GM18507 (cell line): Measurements from ENCODE around the gene MRPL9.
"Not testable (repeated sequence)": the region's sequence is repeated elsewhere in the genome, so short reads cannot be mapped to it uniquely, and the experiment has no call there.

Experiments
- DNase-seq: peaks from one replicate; pipeline ENCODE4 v3.0.0; 2011; ENCODE audit warnings: low read depth; ENCODE audit not compliant: insufficient read length; ENCODE audit errors: extremely low spot score
- FAIRE-seq: peaks from 2 replicates; lab custom pipeline; 2011; peaks lifted over from hg19 to GRCh38; lab: Jason Lieb, UNC

MRPL9 gene

GRCh38 chr1:151741516-151741915 is 21.8 kb downstream of the MRPL9 start:
- DNase-seq, result no peak
- FAIRE-seq, result no peak

DNA sequence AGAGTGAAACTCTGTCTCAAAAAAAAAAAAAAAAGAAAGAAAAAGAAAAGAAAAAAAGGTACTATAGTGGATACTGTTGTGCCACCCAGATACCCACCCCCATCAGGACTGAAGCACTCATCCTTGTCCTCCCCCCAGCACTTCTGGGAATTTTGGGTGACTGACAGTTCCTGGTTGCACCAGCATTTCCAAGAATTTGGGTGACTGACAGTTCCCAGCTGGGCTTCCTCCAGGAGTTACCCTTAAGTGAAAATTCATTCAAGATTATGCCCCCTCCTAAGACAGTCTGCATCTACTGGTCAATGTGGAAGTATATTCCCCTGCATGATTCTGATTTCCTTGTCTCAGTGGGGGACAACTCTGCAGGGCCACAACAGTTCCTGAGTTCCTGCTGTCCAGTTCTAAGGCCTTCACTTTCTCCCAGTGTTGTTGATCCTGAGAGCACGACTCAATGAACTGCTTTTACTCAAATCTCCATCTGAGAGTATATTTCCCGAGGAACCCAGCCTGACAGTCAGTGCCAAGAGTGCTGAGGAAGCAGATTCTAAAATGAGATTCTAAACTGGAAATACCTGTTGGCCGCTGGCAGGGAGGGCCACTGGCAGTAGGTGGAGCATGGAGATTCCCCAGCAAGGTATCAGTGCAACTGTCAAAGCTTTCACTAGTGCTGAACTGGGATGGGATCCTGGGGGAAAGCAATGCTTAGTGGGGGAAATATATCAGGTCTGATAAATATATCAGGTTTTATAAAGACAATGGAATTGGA is 23.5 kb downstream of the MRPL9 start:
- no peak for FAIRE-seq
- DNase-seq, result no peak

- FAIRE-seq (no peak), DNase-seq (no peak)
Observed at GRCh38 chr1:151737479-151737878, 25.8 kb downstream of the MRPL9 start.

GRCh38 chr1:151737026-151737425 is 26.3 kb downstream of the MRPL9 start:
- no peak for FAIRE-seq

DNA sequence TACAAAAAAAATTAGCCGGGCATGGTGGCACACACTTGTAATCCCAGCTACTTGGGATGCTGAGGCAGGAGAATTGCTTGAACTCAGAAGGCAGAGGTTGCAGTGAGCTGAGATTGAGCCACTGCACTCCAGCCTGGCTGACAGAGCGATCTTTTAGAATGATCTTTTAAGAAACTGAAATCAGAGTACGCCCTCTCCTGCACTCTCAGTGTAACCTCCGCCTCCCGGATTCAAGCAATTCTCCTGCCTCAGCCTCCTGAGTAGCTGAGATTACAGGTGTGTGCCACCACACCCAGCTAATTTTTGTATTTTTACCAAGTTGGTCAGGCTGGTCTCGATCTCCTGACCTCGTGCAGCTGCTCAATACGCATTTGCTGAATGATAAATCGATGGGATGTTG is 29.3 kb downstream of the MRPL9 start:
- FAIRE-seq, result not testable (repeated sequence)

More at GRCh38 chr1:151737026-151737425, 26.3 kb downstream of the MRPL9 start:
- DNase-seq, result no peak

DNA sequence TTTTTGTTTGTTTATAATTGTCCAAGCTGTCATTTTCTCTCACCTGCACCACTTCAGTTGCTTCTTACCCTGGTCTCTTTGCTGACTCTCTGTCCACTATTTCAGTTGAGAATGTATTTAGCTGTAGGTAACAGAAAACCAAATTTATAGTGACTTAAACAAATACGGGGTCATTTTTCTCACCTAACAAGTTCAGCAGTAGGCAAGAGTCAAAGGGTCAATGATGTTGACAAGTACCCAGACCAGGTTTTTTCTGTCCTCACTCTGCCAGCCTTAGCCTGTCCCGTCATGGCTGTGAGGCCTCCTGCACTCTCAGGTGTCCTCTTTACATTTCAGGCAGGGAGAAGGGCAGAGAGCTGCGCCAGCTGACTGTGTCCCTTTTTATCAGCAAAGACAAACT is 30.2 kb downstream of the MRPL9 start:
- FAIRE-seq (no peak), DNase-seq (no peak)

More for the DNA sequence above, 29.3 kb downstream of the MRPL9 start:
- DNase-seq, result not testable (repeated sequence)

DNA sequence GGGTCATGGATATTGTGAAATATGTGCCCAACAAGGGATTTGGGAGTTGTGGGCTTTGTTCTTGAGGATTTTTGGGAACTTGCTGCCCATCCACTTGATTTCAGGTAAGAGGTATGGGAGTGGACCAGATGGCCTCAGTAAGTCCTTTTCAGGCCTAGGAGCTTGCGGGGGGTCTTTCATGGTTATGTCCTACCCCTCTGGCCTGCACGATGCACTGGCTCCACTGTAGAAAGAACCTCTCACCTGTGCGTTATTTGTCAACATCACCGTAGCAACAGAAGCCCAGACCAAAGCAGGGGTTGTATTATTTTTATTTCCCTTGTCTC is 33.4 kb downstream of the MRPL9 start:
- FAIRE-seq (no peak), DNase-seq (no peak)

- no peak for DNase-seq
- FAIRE-seq, result no peak
Observed at GRCh38 chr1:151729157-151729965, 33.9 kb downstream of the MRPL9 start.

DNA sequence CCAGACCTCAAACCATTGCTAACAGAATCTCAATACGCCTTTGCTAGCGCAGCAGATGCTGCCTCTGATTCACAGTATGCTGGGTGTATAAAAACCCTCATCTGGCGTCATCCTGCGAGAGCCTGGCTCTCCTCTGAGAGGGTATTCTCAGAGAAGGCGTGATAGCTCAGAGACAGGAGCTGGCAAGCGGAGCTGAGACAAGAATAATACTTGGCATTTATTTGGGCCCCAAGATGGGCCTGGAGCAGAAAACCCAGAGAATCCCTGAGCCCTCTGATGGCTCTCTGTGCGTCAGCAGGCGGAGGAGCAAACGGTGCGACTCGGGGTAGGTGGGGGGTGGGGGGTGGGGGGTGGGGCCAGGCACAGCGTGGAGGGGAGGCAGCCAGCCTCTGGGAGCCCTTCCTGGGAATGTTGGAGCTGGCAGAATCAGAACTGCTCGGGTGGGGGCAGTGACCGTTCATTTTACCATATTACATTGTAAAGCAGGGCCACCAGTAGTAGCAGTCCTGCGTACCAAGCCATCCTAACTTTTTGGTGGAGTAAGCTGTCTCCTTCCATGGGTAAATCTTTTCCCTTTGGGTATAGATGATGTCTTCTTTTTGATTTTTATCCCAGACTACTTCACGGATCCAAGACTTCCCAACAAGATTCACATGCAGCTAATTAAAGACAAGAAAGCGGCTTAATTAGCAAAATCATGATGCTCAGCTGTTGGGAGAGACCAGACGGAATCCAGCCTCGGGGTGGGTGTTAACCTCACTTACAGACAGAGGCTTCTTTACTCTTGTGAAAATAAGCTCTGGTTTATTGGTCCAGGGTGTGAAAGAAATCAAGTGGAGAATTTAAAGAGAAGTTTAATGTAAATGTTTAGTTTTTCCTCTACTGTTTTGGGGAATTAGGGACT is 34.9 kb downstream of the MRPL9 start:
- DNase-seq (no peak), FAIRE-seq (no peak)

- no peak for DNase-seq
- no peak for FAIRE-seq
Observed at GRCh38 chr1:151723726-151724370, 39.4 kb downstream of the MRPL9 start.

DNA sequence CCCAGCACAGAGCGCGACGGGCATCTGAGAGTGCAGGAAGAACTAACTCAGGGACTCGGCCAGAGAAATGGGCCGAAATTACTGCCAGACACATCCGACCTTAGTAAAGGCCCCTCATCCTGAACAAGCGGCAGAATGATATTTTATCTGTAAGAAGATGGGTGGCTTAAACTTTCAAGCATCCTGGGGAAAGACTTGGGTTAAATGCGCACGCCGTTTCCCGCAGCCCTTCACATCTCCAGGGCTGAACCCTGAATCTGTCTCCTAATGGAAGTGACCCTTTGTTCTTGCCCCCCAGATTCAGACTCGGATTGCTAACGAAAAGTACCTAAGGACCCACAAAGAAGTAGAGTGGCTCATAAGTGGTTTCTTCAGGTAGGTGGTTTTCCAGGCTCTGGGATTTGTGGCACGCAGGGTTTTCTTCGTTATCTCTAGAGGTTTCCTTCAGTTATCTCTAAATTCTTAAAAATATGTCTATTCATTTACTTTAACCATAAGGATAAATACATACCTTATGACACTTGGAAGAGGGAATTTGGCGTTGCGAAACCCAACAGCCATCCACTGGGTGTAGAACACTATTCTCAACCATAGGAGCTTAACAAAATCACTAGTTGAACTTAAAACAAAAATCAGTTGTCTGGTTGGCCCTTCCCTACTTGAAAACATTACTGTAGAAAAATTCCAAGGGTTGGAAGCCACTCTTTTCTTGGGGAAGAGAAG is 41.3 kb downstream of the MRPL9 start:
- no peak for FAIRE-seq
- DNase-seq, result no peak

DNA sequence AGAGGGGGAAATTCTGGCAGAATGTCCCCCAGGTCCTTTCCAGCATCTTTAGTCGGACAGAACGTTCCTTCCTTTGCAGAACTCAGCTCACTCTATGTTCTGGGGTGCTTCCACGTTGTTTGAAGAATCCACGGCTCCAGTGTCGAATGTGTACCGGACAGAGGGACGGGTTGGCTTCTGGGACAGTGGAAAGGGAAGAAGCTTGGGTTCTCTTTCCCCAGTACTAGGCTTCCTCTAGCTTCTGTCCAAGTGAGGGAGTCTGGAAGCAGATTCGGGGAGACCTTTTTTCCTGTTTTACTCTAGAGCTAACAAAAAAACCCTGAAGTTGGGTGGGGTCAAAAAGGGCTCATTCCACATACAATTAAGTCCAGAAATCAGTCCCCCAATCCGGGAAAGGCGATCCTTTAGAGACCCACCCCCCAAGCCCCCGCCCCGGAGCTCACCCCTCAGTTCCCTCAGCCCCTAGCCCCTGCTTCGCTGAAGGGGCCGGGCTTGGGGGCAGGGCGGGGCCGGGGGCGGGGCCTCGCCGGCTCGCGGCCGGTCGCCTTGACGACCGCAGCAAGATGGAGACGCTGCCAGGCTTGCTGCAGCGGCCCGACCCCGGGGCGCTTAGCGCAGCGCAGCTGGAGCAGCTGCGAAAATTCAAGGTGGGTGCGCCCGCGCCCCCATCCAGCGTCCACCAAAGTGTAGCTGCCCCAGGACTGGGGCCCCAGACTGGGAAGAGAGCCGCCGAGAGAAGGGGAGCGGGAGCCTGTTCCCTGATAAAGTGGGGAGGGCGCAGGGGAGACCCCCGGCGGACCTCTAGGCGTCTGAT is 42.1 kb downstream of the MRPL9 start, which contains the start of gene RIIAD1:
Gene RIIAD1, plus strand, starts transcription at position 549 of the 814 bp plus-strand sequence. Its CDS starts 15 bp downstream, at position 564.
- DNase-seq (peak; percentile 75), FAIRE-seq (no peak)

DNA sequence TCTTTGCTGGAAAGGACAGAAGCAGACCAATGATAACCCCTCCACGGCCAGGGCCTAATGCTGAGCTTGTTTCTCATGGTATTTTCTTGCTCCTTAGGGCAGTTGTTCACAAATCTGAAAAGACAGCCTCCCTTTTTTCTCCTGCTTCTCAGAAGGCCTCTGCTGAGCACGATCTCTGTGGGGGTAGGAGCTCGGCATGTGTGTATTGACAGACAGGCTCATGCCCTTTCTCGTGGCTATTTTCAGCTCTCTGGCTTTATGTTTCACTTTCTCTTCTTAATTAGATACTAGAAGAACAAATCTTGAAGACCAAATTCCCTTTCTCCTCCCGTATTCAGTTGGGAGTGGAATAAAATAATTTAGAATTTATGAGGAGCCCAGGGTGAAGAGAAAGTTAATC is 42.7 kb downstream of the MRPL9 start:
- peak; percentile 29 for DNase-seq
- peak; percentile 76 for FAIRE-seq

DNA sequence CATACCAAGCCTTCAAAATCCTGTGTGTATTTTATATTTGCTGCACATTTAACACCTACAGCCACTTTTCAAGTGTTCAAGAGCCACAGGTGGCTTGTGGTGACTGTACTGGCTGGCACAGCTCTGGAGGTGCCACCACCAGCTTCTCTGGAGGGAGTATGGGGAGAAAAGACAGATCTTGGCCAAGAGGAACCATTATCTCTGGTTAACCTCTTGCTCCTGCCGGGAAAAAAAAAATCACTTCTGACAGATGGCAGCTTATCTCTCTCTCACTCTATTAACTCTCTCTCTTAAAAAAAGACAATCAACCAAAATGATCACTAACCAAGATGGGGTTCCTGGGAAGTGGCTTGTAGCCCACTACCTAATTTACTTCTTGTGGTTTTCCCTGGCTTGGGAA is 43.2 kb downstream of the MRPL9 start:
- DNase-seq (no peak), FAIRE-seq (no peak)

- FAIRE-seq (no peak), DNase-seq (no peak)
Observed at GRCh38 chr1:151718666-151719065, 44.6 kb downstream of the MRPL9 start.

GRCh38 chr1:151718011-151718431 is 45.3 kb downstream of the MRPL9 start:
- no peak for FAIRE-seq
- DNase-seq, result no peak

GRCh38 chr1:151716771-151717631 is 46.3 kb downstream of the MRPL9 start, which contains the start of gene CELF3:
Gene CELF3, minus strand, starts transcription at chr1:151716803. Its CDS starts 783 bp downstream, at chr1:151716020.
- FAIRE-seq (no peak), DNase-seq (no peak)
